ENCODE data around the gene TNNI2.
A peak's percentile ranks its signal among the peaks of the same experiment; 100 is the strongest.
"Not testable (repeated sequence)": the region's sequence is repeated elsewhere in the genome, so short reads cannot be mapped to it uniquely, and the experiment has no call there.

The TNNI2 gene

DNA sequence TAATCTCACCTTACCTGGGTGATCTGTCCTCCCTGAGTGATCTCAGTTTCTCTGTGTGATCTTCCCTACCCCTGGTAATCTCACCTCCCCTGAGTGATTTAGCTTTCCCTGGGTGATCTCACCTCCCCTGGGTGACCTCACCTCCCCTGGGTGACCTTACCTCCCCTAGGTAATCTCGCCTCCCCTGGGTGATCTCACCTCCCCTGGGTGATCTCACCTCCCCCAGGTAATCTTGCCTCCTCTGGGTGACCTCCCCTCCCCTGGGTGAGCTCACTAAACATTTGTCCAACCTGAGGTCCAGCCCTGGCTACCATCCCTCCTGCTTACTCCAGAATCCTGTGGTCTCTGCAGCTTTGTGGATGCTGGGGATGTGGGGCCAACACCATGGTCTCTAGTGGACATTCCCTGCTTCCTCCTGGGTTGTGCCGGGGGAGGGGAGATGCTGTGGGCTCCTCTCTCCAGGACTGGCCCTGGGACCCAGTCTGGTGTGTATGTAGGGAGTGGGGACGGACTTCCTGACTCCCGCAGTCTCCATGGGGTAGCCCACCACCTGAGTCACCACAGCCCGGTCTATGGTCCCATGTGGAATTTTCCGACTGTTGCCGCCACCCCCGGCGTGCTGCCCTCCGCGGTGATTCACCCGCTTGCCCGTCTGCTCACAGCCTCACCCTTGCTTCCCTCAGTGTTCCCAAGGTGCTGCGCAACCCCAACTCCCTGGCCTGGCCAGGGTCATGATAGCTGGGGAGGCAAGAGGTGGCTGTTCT, 24.0 kb downstream of the TNNI2 start:
- peak; percentile 4 for DNase-seq (ENCODE audit: low read depth)

GRCh38 chr11:1863352-1864216, 24.8 kb downstream of the TNNI2 start:
- DNase-seq (ENCODE audit: low read depth), result peak; percentile 84

GRCh38 chr11:1864231-1864630, 25.4 kb downstream of the TNNI2 start:
- no peak for DNase-seq (ENCODE audit: low read depth)

DNA sequence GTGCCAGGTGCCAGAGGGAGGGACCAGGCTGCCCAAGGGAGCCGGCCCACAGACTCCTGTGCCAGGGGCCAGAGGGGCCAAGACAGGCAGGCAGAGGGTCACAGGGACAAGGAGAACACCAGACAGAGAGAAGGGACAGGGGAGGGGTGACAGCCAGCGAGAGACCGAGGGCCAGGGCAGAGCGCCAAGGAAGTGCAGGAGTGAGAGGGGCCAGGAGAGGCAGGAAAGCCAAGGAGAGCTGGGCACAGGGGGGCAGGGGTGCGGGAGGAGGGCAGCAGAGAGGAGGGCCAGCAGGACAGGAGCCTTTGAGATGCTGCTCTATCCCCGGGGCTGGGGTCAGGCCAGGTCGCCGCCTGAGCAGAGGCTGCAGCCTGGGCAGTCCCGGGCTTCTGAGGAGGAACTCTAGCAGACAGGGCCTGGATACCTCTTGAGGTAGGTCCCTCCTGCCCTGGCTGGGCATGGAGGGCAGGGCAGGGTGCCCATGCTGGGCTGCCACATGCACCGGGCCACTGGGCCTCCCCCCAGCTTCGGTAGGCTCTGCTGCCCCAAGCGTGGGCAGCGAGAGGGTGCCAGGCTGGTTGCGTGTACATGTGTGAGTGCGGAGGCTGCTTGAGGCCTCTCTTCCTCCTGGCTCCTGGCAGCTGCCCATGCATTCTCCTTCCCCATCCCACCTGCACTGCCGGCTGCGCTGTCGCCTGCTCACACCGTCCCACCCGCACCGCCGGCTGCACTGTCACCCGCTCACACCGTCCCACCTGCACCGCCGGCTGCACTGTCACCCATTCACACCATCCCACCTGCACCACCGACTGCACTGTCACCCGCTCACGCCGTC, 26.3 kb downstream of the TNNI2 start:
- DNase-seq (ENCODE audit: low read depth), result no peak

- no peak for DNase-seq (ENCODE audit: low read depth)
These were observed 27.4 kb downstream of the TNNI2 start for GRCh38 chr11:1866226-1866625.

GRCh38 chr11:1866776-1867175, 28.0 kb downstream of the TNNI2 start:
- DNase-seq (ENCODE audit: low read depth), result no peak

DNA sequence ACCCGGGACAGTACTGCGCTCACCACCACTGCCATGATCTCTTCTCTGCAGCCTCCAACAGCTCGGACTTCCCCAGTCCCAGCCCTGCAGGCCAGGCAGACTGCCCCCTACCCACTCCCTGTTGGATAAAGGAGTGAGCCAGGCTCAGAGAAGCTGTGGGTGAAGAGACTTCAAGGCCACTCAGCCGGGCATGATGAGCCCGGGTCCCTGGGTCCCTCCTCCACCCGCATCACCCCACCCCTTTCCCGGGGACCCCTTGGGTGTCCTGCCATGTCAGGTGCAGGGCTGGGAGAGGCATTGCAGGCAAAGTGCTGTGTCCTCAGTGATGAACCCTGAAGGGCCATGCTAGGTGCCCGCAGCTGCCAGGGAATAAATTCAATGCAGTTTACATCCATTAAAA, 28.6 kb downstream of the TNNI2 start:
- no peak for DNase-seq (ENCODE audit: low read depth)

DNA sequence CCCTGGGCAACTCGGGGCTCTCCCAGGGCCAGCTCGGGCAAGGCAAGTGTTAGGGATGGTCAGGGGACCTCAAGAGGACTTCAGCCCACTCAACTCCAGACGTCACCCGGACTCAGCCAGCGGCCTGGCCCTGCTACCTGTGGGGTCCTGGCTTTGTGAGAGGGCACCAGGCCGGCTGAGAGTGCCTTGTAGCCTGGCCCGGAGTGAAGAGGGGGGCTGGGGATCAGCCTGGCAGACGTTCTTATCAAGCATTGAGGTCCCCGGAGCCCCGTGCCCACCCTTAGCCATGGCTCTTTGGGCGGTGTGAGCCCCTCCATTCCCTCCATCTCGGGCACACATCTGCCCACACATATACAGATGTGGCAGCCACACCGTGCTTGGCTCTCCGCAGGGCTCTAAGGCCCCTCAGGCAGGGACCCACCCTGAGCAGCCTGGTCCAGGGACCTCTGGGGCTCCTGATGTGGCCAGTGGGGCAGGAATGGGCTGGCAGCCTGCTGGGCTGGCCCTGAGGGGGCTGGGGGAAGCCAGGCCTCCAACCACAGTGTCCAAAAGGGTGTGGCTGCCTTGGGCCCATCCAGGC, 29.4 kb downstream of the TNNI2 start:
- no peak for DNase-seq (ENCODE audit: low read depth)

DNA sequence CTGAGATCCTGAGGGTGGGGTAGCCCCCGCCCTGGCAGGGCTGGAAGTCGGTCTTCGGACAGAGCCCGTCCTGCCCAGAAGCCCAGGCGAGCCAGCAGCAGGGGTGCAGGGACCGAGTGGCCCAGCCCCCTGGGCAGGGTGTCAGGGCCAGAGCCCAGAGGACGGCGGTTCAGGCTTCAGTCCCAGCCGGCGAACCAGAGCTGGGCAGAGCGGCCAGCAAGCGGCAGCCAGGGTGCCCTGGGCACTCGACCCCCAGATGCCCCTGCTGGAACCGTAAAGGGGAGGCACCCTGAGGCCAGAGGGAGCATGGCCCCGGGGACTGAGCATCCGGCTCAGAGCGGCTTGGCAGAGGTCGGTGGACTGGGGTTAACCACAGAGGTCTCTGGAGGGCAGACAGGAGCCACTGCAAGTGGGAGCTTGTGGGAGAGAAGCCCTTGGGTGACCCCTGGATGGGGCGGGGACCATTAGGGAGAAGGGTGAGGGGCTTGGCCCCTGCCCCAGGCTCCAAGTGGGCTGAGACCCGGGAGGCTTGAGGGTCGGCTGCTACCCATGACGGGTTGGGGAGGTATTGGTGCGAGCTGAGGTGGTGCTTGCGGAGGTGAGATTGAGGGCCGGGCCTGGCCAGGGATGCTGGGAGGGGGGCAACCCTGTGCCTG, 30.0 kb downstream of the TNNI2 start:
- DNase-seq (ENCODE audit: low read depth), result no peak

- no peak for DNase-seq (ENCODE audit: low read depth)
These were observed 30.9 kb downstream of the TNNI2 start for GRCh38 chr11:1869427-1870325.

GRCh38 chr11:1870326-1870696, 31.5 kb downstream of the TNNI2 start:
- no peak for DNase-seq (ENCODE audit: low read depth)

DNA sequence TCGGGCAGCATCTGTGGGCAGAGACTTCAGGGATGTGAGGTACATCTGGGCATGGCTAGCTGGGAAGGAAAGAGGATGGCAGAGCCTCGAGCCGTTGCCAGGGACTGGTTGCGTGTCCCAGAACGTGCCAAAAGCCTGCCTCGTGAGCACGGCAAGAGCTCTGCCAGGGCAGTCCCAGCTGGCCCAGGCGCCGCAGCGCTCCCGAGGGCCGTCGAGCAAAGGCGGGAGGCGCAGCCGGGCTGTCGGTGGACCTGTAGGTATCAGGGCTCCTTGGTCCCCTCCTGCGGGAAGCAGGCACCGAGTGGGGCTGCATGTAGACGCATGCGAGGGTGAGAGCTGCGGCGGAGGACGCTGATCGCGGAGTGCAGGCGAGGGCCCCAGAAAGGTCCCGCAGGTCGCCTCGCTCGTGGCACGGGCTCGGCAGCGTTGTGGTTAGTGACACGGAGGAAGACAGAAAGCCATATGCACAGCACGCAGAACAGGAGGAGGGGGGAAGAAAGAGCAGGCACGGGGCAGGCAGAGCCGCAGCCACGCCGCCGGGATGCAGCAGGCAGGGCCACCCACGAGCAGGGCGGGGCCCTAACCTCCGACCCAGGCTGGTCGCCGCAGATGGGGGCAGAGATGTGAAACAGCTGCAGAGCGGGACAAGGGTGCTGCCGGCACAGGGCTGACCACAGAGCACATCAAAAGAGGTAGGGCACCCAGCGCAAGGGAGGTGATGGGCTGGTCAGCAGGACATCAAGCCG, 32.1 kb downstream of the TNNI2 start:
- DNase-seq (ENCODE audit: low read depth), result no peak

DNA sequence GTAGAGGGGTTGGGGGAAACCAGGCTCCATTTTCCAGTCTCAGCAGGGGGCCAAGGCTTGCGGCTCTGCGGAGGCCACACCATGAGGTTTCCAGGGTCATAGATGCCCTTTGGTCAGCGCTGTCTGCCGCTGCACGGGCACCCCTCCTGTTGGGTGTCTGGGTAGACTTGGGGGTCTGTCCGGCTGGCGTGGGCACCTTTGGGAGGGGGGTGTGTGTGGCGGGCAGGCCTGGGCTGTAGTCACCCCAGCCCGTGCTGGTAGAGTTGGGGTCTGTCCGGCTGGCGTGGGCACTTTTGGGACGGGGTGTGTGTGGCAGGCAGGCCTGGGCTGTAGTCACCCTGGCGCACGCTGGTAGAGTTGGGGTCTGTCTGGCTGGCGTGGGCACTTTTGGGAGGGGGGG, 32.8 kb downstream of the TNNI2 start:
- no peak for DNase-seq (ENCODE audit: low read depth)

- DNase-seq (ENCODE audit: low read depth), result no peak
These were observed 33.6 kb downstream of the TNNI2 start for GRCh38 chr11:1872267-1872985.

GRCh38 chr11:1873048-1873812, 34.4 kb downstream of the TNNI2 start:
- DNase-seq (ENCODE audit: low read depth), result no peak

DNA sequence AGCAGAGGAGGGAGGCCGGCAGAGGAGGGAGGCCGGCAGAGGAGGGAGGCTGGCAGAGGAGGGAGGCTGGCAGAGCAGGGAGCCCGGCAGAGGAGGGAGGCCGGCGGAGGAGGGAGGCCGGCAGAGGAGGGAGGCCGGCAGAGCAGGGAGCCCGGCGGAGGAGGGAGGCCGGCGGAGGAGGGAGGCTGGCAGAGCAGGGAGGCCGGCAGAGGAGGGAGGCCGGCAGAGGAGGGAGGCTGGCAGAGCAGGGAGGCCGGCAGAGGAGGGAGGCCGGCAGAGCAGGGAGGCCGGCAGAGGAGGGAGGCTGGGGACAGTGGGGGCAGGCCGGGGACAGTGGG, 35.0 kb downstream of the TNNI2 start:
- not testable (repeated sequence) for DNase-seq (ENCODE audit: low read depth)

DNA sequence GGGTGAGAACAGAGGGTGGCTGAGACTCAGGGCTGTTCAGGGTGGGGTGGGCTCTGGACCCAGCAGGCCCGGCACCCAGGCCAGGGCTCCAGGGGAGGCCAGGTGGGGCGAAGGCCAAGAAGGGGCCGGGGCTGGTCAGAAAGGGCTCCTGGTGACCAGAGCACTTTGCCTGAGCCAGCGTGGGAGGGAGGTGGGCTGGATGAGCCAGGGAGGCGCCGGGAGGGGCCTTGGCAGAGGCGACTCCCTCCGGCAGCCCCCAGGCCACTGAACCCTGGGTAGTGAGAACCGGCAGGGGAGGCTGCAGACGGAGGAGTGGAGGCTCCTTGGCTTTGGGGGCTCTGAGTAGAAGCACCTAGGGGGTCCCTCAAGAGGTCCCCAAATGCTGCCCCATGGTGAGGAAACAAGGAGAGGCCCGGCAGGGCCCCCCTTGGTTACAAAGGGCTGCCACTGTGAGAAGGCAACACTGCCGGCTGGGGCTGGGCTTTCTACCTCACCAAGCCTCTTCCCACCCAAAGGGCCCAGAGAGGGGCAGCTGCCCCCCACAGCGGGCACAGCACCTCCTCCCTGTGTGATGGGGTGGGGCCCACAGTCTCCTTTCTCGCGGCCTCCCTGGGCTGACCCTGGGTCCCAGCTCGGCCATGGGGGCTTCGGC, 35.8 kb downstream of the TNNI2 start:
- DNase-seq (ENCODE audit: low read depth), result not testable (repeated sequence)

All from GM04504 (cell line).